Forelimb muscle (tissue), 1 donor: ENCODE data around the gene HOXB9. TPM values are rescaled to one million over a fixed set of nuclear protein-coding genes. Genes with fewer than 3 reads are reported as not detected.

ENCODE experiments used
- DNase-seq: peaks from one replicate; pipeline ENCODE4 v3.0.0-alpha.2; 2013; ENCODE audit warnings: low read depth
- polyA plus RNA-seq: library from polyadenylated mRNA; unstranded; fragments of 120-200 nt; gene quantifications from one replicate; pipeline ENCODE4 v1.2.1, GENCODE V29; 2013; ENCODE audit not compliant: insufficient read length

The HOXB9 gene
- polyA plus RNA-seq, 1 donor = 0.05 TPM

DNA sequence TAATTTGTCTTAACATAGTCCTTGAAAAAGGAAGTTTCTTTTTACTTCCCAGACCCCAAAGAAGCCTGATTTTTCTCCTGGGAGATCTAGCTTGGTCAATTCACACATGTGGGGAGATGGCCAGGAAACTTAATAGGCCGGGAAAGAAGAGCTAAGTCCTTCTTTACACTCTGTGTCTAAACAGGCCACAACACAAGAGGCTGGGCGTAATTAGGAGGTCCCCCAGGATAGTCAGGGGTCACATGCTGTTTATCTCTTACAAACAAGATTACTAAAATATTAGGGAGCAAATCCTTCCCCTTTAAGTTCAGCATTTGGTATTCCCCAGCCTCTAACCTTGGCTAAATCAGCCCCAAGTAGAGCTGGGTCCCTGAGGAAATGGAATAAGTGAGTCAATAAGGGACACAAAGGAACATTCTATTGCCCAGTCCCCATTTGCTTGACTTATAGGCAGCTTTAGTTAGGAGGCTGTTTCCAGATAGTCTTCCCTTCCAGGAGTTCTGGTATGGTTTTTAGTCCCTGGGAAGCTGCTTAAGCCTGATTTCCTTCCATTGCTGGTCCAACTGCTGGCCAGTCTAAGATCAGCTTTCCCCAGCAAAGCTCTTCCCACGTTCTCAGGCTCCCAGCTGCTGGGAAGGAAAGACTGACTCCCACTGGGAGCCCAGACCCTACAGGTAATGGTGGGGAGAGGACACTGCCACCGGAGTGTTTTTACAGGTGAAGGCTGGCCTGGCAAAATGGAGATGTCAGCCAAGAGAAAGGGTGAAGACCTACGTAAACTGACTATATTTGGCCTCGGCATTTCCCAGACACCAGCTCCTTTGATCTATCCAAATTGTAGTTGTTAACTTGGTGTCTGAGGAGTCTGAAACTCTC lies 14.1 kb upstream of the HOXB9 start:
- no peak for DNase-seq

- no peak for DNase-seq
These were observed 13.0 kb upstream of the HOXB9 start for GRCh38 chr17:48639136-48639535.

DNA sequence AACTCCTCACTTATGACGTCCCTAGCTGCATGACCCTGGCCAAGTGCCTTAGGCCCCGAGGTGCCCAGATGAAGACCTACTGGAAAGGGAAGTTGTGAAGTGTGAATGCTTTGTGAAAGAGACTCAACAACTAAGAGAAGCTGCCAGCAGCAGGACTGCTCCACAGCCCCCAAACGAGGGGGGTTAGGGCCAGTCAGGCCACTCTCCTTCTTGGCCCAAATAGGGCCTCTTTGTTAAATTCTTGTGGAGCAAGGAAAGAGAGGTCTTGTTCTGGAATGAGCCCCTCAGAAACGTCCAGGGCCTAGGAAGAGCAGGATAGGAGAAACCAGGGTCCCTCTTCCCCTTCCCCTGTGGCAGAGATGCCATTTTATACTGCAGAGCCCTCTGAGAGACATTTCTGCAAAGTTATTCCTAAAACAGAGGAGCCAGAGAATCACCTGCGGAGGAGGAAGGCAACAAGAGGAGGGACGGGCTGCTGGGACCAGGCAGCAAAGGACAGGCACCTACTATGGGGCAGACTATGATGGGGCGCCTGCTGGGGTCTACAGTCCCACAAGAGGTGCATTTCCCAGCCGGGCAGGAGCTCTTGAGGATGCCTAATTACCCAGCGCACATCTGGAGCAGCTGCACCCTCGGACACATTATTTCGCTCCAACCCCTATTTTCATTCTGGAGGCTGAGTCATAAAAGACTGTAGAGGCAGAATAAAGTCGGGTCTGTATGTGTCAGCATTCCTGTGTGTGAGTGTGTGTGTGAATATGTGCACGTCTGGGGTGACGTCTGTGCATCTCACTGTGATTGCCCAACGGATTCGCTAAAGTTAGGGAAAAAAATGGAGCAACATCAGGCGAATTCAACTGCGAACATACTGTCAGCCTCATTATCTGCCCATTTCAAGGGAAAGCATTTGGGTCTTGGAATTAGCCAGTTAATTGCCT lies 11.4 kb upstream of the HOXB9 start:
- no peak for DNase-seq

GRCh38 chr17:48636177-48637018 lies 10.2 kb upstream of the HOXB9 start:
- DNase-seq = no peak

- no peak for DNase-seq
These were observed 8.5 kb upstream of the HOXB9 start for GRCh38 chr17:48634493-48635208.

GRCh38 chr17:48633266-48633677 lies 7.1 kb upstream of the HOXB9 start:
- no peak for DNase-seq

DNA sequence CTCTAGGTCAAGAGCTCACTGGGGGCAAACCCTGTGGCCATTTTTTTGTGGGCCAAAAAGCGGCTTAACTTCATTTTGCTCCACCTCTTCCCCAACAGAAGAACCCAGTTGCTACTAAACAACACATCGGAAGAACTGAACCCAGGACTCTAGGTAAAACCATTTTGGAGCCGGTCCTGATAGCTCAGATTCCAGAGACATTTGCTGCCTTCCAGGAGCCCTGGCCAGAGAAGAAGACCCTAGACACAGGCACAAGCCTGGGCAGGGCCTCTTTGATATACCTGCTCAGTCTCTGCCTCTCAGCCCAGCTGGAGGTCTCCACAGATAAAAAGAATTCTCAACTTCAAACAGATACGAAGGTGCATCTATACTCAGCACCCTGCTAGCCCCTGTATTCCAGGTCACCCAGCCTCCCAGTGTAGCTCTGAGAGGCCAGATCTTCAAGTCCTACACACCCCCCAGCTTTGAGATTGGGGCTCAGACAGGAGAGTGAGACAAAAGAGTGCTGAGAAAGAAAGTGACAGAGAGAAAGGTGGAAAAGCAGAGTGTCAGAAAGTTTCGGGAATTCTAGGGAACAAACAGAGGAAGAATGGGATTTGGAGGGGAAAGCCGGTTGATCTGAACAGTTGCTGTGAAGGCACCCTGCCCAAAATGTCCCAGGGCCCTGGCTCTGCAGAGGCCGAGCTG lies 6.6 kb upstream of the HOXB9 start:
- DNase-seq = no peak

- DNase-seq = no peak
These were observed 5.8 kb upstream of the HOXB9 start for GRCh38 chr17:48631693-48632578.

- no peak for DNase-seq
These were observed 5.0 kb upstream of the HOXB9 start for GRCh38 chr17:48630925-48631692.

DNA sequence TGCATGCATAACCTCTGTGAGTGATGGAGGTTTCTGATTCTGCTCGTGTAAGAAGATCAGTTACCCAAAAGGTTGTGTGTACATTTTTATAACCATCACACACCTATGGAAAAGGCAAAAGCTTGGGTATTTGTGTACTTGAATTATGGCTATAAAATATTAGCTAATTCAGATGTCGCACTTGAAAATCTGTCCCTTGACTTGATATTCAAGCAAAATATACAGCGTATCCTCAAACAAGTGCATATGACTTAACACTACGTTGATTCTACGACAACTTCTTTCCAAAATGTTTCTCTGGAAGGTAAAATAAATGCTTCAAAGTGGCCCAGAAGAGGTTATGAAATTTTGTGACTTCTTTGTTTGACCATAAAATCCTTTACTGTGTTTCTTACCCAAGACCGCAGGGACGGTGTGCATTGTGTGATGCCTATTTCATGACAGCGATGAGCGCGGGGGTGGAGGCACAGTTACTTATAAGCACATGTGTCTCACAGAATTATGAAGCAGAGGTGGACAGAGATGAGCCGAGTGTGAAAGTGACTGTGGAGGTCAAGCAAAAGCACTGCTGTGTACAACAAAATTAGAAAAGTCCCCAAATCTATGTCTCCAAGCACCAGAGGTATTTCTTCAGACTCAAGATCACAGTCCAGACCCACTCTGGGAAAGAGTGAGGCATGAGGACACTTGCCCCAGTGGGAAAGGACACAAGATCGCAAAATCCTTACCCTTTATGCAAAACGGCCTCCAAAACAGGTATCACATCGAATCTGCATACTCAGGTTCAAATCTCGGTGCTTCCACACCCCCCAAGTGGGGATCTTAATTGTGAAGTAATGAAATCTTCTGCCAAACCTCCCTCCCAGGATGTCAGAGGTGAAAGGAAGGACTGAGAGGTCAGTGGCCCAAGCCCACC lies 4.1 kb upstream of the HOXB9 start:
- DNase-seq = no peak

- no peak for DNase-seq
These were observed 3.2 kb upstream of the HOXB9 start for GRCh38 chr17:48629411-48629759.

- no peak for DNase-seq
These were observed 2.7 kb upstream of the HOXB9 start for GRCh38 chr17:48628649-48629410.

DNA sequence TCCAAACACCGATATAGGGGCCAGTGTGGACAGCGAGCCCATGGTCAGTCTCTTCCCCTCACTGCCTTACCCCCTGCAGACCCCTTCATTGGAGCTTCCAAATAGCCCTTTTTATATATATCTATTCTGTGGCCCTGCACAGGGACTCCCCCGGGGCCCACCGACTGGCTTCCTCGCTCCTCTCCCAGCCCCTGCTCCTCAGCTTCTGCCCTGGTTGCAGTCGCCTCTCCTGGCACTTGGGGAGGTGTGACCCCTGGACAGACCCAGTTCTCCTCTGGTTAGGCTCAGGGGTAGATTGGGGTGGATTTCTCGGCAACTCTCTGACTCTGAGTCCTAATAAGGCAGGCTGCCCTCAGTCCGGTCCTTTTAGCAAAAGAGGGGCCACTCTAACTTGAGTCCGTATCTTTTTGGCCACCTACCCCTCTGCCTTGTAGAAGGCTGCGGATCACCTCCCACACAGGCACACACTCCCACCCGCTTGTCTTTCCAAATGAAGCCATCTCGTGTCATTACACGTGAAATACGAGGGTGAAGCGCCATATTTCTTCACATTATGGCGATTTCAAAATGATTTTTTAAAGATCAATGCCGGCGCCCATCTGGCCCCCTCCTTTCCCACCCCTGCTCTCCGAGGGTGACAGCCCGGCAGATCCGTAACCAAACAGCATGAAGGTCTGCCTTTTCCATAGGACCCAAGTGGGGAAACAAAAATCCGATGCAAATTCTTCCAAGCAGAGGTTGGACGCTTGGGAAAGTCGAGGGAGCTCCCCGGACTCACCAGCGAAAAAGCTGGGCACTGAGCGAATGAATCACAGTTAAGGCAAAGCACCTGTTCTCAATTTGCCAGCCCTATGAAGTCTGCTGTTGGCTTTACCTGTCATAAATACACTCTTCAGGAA lies 1.7 kb upstream of the HOXB9 start:
- DNase-seq = no peak

DNA sequence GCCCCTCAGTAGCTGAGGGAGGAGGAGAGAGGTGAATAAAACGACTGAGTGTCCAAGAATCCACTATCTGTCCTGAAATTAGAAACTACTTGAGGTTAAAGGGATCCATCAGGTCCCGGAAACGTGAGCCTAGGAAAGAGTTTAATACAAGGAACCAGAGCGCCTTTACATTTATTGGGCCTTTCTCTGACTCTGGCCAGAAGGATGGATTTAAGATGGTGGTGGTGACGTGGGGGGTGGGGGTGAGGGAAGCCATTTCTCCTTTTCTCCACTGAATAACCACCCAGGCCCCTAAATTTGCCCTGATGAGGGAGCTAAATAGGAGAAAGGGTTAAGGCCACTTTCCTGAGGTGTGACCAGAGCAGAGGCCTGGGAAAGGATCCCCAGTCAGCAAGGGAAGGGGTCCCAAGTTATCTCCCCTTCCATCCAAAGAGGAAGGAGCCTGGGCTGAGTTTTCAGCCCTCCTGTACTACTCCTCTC lies 1.0 kb upstream of the HOXB9 start:
- no peak for DNase-seq

- no peak for DNase-seq
These were observed 488 bp downstream of the HOXB9 start for GRCh38 chr17:48625495-48626244.
